ENCODE data around the gene KCNQ1. TPM values are rescaled to one million over a fixed set of nuclear protein-coding genes. Genes with fewer than 3 reads are reported as not detected.

The KCNQ1 gene
- total RNA-seq, 1 experiment from 2014 or later: 9.2 TPM

DNA sequence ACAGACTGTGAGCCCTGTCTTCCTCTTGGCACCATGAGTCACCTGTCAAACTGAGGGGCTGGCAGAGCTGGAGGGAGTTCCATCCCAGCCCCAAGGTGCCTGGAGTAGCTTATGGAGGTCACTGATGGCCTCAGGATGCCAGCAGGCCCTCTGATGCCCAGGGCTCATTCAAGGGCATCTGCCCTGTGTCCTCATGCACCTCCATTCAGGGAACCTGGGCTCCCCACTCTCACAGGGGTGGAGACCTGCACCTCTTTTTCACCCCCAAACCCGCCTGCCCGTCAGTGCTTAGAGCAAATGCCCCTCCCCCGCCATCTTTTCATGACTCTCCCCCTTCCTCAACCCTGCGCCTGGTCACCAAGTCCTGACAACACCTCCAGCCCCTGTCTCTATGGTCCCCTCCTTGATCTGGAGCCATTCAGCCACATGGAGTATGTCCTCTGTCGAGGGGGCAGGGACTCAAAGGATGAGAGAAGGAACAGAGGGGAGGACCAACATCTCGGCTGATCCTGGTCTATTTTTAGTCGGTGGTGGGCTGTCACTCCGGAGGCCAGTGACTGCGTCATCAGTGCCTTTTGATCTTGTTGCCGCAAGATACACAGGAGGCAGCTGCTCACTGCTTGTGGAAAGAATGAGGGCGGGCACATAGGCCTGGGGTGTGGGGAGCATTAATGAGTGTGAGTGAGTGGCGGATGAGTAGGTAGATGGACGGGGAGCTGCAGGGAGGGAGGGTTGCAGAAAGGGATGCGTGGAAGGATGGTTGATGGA lies 368.5 kb downstream of the KCNQ1 start:
- Mint-ChIP-seq H3K27ac (ENCODE audit: unreplicated experiment) (no peak overlapping the region), H3K4me3 (ENCODE audit: low read depth, unreplicated experiment) (no peak overlapping the region)

DNA sequence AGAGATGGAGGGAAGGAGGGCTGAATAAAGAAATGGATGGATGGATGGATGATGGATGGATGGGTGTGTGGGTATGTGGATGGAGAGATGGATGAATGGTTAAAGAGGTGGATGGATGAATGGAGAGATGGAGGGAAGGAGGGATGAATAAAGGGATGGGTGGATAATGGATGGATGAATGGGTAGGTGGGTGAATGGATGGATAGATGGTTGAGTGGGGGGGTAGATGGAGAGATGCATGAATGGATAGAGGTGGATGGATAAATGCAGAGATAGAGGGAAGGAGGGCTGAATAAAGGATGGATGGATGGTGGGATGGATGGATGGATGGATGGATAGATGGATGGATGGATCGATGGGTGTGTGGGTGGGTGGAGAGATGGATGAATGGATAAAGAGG lies 369.2 kb downstream of the KCNQ1 start:
- H3K4me1 Mint-ChIP-seq (ENCODE audit: low read depth, unreplicated experiment): no peaks in the 10 kb centered on the region
- peaks cover 51% of the 10 kb centered on the region for H3K27me3 Mint-ChIP-seq (ENCODE audit: unreplicated experiment)
- no peak overlapping the region for H3K4me3 Mint-ChIP-seq (ENCODE audit: low read depth, unreplicated experiment)
- intact Hi-C loops (cut with micrococcal nuclease; ENCODE audit: unreplicated experiment): no loop called here
- no peaks in the 10 kb centered on the region for H3K36me3 Mint-ChIP-seq (ENCODE audit: insufficient read depth, unreplicated experiment)
- TF ChIP-seq, protein P1, sequence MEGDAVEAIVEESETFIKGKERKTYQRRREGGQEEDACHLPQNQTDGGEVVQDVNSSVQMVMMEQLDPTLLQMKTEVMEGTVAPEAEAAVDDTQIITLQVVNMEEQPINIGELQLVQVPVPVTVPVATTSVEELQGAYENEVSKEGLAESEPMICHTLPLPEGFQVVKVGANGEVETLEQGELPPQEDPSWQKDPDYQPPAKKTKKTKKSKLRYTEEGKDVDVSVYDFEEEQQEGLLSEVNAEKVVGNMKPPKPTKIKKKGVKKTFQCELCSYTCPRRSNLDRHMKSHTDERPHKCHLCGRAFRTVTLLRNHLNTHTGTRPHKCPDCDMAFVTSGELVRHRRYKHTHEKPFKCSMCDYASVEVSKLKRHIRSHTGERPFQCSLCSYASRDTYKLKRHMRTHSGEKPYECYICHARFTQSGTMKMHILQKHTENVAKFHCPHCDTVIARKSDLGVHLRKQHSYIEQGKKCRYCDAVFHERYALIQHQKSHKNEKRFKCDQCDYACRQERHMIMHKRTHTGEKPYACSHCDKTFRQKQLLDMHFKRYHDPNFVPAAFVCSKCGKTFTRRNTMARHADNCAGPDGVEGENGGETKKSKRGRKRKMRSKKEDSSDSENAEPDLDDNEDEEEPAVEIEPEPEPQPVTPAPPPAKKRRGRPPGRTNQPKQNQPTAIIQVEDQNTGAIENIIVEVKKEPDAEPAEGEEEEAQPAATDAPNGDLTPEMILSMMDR (IDR thresholded peaks at IDR 0.05; ENCODE audit: unreplicated experiment): no peak
- H3K9me3 Mint-ChIP-seq (ENCODE audit: low read depth, unreplicated experiment): peaks cover 10% of the 10 kb centered on the region
- no peak overlapping the region for H3K27ac Mint-ChIP-seq (ENCODE audit: unreplicated experiment)
- BruUV-seq (replicated peaks): no TSS peak
- no peak for DNase-seq
- CTCF ChIA-PET: interaction anchor here (0.6 kb wide), 1 partner anchor 115 kb away, joined by 3 read pairs; no protein-coding TSS in a partner anchor

More for the DNA sequence above, 368.5 kb downstream of the KCNQ1 start:
- CTCF ChIA-PET: no interaction called here
- no TSS peak for BruUV-seq (replicated peaks)
- H3K4me1 Mint-ChIP-seq (ENCODE audit: low read depth, unreplicated experiment): no peaks in the 10 kb centered on the region
- H3K36me3 Mint-ChIP-seq (ENCODE audit: insufficient read depth, unreplicated experiment): no peaks in the 10 kb centered on the region
- TF ChIP-seq, protein P1 (IDR thresholded peaks at IDR 0.05; ENCODE audit: unreplicated experiment): no peak
- intact Hi-C loops (cut with micrococcal nuclease; ENCODE audit: unreplicated experiment): no loop called here
- peaks cover 58% of the 10 kb centered on the region for H3K27me3 Mint-ChIP-seq (ENCODE audit: unreplicated experiment)
- peaks cover 10% of the 10 kb centered on the region for H3K9me3 Mint-ChIP-seq (ENCODE audit: low read depth, unreplicated experiment)
- no peak for DNase-seq

DNA sequence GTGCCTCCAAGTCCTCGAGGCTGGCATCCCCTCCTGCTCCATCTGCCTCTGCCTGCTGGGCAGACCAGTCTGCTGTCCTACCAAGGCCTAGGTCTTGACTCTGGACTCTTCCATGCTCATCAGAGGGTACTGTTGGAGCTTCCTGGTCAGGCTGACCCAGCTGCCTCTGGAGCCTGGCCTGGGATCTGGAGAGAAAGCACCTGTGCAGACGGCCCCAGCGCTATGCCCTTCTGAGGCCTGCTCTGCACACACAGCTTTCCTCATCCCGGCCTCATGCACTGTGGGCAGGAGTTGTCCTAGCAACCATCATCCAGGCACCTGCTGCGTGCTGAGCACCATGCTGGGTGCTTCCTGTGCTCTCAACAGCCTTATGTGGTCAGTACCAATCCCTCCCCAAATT lies 369.9 kb downstream of the KCNQ1 start:
- CTCF ChIA-PET: no interaction called here
- Mint-ChIP-seq H3K27me3 (ENCODE audit: unreplicated experiment) (peaks cover 44% of the 10 kb centered on the region), H3K27ac (ENCODE audit: unreplicated experiment) (no peak overlapping the region), H3K4me1 (ENCODE audit: low read depth, unreplicated experiment) (no peaks in the 10 kb centered on the region), H3K4me3 (ENCODE audit: low read depth, unreplicated experiment) (no peak overlapping the region), H3K9me3 (ENCODE audit: low read depth, unreplicated experiment) (peaks cover 5% of the 10 kb centered on the region), H3K36me3 (ENCODE audit: insufficient read depth, unreplicated experiment) (no peaks in the 10 kb centered on the region)
- DNase-seq: no peak
- TF ChIP-seq, protein P1 (IDR thresholded peaks at IDR 0.05; ENCODE audit: unreplicated experiment): no peak
- no TSS peak for BruUV-seq (replicated peaks)
- intact Hi-C loops (cut with micrococcal nuclease; ENCODE audit: unreplicated experiment): no loop called here

DNA sequence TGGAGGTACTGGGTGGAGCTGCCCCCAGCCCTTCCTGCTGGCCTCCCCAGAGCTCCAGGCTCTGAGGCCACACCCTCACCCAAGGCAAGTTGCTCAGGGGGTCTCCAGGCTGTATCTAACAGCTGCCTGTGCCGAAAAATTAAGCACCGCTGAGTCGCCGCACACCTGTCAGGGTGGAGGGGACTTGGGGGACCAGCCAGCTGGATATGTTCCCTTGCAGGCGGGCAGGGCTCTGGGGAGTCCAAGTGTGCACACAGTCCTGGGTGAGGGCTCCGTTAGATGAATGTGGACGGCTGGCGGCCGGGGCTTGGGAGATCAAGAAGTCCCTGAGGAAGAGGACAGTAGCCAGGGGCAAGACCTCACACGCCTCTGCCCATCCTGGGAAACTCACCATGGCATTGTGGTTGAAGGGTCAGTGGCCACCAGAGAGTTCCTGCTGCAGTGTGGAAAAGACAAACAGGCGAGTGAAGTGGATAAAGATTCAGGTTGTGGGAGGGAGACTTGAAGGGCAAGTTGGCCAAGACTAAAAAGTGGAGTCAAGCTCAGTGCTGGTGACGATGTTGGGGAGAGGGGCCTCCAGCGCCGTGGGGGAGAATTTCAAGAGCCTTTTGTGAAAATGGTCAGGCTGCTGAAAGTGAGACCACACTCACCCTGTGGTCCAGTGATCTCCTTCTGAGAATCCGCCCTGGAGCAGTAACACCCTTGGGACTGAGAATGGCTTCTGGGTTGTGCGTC lies 371.1 kb downstream of the KCNQ1 start:
- Mint-ChIP-seq H3K36me3 (ENCODE audit: insufficient read depth, unreplicated experiment) (no peaks in the 10 kb centered on the region), H3K9me3 (ENCODE audit: low read depth, unreplicated experiment) (peaks cover 2% of the 10 kb centered on the region), H3K4me3 (ENCODE audit: low read depth, unreplicated experiment) (no peak overlapping the region), H3K27ac (ENCODE audit: unreplicated experiment) (no peak overlapping the region), H3K4me1 (ENCODE audit: low read depth, unreplicated experiment) (no peaks in the 10 kb centered on the region), H3K27me3 (ENCODE audit: unreplicated experiment) (peaks cover 32% of the 10 kb centered on the region)
- CTCF ChIA-PET: no interaction called here
- intact Hi-C loops (cut with micrococcal nuclease; ENCODE audit: unreplicated experiment): no loop called here
- DNase-seq: no peak
- no TSS peak for BruUV-seq (replicated peaks)
- TF ChIP-seq, protein P1 (IDR thresholded peaks at IDR 0.05; ENCODE audit: unreplicated experiment): no peak

Data from Calu3 (cell line).